ENCODE measurements around the gene HMGB2.

DNA sequence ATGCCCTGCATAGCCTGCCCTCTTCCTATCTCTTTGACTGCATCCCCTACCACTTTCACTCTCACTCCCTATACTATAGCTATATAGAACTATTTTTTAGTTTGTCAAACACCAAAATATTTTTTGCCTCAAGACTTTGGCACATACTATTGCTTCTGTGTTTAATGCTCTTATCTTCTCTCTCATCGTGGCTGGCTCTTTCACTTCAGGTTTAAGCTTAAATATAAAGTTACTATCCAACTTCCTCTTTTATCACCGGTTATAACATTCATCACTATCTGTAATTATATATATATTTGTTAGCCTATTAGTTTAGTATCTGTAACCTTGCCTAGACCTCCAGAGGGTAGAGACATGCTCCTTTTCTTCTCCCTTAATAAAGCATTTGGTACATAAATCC is 11.5 kb upstream of the HMGB2 start:
- TF ChIP-seq, protein P1, sequence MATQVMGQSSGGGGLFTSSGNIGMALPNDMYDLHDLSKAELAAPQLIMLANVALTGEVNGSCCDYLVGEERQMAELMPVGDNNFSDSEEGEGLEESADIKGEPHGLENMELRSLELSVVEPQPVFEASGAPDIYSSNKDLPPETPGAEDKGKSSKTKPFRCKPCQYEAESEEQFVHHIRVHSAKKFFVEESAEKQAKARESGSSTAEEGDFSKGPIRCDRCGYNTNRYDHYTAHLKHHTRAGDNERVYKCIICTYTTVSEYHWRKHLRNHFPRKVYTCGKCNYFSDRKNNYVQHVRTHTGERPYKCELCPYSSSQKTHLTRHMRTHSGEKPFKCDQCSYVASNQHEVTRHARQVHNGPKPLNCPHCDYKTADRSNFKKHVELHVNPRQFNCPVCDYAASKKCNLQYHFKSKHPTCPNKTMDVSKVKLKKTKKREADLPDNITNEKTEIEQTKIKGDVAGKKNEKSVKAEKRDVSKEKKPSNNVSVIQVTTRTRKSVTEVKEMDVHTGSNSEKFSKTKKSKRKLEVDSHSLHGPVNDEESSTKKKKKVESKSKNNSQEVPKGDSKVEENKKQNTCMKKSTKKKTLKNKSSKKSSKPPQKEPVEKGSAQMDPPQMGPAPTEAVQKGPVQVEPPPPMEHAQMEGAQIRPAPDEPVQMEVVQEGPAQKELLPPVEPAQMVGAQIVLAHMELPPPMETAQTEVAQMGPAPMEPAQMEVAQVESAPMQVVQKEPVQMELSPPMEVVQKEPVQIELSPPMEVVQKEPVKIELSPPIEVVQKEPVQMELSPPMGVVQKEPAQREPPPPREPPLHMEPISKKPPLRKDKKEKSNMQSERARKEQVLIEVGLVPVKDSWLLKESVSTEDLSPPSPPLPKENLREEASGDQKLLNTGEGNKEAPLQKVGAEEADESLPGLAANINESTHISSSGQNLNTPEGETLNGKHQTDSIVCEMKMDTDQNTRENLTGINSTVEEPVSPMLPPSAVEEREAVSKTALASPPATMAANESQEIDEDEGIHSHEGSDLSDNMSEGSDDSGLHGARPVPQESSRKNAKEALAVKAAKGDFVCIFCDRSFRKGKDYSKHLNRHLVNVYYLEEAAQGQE (IDR thresholded peaks at IDR 0.05; ENCODE audit: insufficient read depth in 1 of 2, low read depth in 2 of 2, low read length in 2 of 2), result no peak
- TF ChIP-seq POLR2AphosphoS5 (IDR thresholded peaks at IDR 0.05; ENCODE audit: low read depth, low read length) (no peak), TAF1 (IDR thresholded peaks at IDR 0.05; ENCODE audit: borderline replicate concordance, insufficient read depth, low read length) (no peak), SIN3A (IDR thresholded peaks at IDR 0.05; ENCODE audit: borderline replicate concordance, insufficient read depth, low read length) (no peak)

All from PFSK-1 (cell line).